Kidney (tissue), 14 donors: ENCODE measurements around the gene LAMTOR3. TPM values are rescaled to one million over a fixed set of nuclear protein-coding genes. Genes with fewer than 3 reads are reported as not detected.

Experiments used
- DNase-seq, 5 donors: peaks; one replicate each; pipeline ENCODE4 v3.0.0-alpha.2; 2013 to 2020
- FAIRE-seq: peaks from 2 replicates; lab custom pipeline; 2012; peaks lifted over from hg19 to GRCh38; lab: Jason Lieb, UNC
- H3K27ac ChIP-seq, 2 donors: one replicate each; pipeline ENCODE4 v1.7.0; 2013; ENCODE audit warnings: low read depth in 2 of 2, low read length in 2 of 2, inconsistent platforms in 1 of 2
- H3K27me3 ChIP-seq: one replicate; pipeline ENCODE4 v1.7.1; 2013; ENCODE audit warnings: low read length, inconsistent platforms; ENCODE audit not compliant: control insufficient read depth, insufficient read depth
- H3K36me3 ChIP-seq, 3 donors: one replicate each; pipeline versions ENCODE4 v1.7.0 to v1.7.1; 2013; ENCODE audit warnings: low read length in 3 of 3, control low read depth in 1 of 3, inconsistent platforms in 1 of 3; ENCODE audit not compliant: insufficient read depth in 3 of 3, control insufficient read depth in 2 of 3
- H3K4me1 ChIP-seq, 3 donors: one replicate each; pipeline versions ENCODE4 v1.7.0 to v1.7.1; 2013; ENCODE audit warnings: low read length in 3 of 3, inconsistent platforms in 1 of 3, low read depth in 1 of 3; ENCODE audit not compliant: control insufficient read depth in 2 of 3, insufficient read depth in 2 of 3
- H3K4me3 ChIP-seq, 3 donors: one replicate each; pipeline versions ENCODE4 v1.7.0 to v1.8.1; 2013; ENCODE audit warnings: low read length in 3 of 3, control low read depth in 1 of 3, inconsistent platforms in 1 of 3
- H3K9ac ChIP-seq, 3 donors: one replicate each; pipeline versions ENCODE4 v1.7.0 to v1.7.1; 2013; ENCODE audit warnings: low read length in 3 of 3, control low read depth in 1 of 3, inconsistent platforms in 1 of 3
- H3K9me3 ChIP-seq, 3 donors: one replicate each; pipeline versions ENCODE4 v1.7.0 to v1.7.1; 2013; ENCODE audit warnings: low read length in 3 of 3, control low read depth in 1 of 3, inconsistent platforms in 1 of 3; ENCODE audit not compliant: control insufficient read depth in 2 of 3, insufficient read depth in 1 of 3
- intact Hi-C: fragments of 100-400 bp; cut with DNase I; formaldehyde crosslinking; loops from one replicate; pipeline ENCODE4 v1.11.1; 2022
- polyA plus RNA-seq: library from polyadenylated mRNA; stranded (reverse); fragments of 350-450 nt; fragmentation: Illumina TruSeq; extraction: RNeasy Lipid Tissue Mini Kit (QIAGEN cat#74804); gene quantifications from one replicate; pipeline ENCODE4 v1.2.3, GENCODE V29; 2014; ENCODE audit warnings: low read depth, low replicate concordance; ENCODE audit not compliant: insufficient read depth
- total RNA-seq: library from RNA; stranded (reverse); fragmentation: NEBNext Ultra II Directional; extraction: Animal tissue kit (Norgen Biotek cat#: 25700); gene quantifications from one replicate; pipeline ENCODE4 v1.2.1, GENCODE V29; 2021
- TF ChIP-seq, protein P1 (sequence below): IDR thresholded peaks from 3 replicates; pipeline ENCODE4 v1.5.1; 2012; ENCODE audit warnings: mild to moderate bottlenecking, moderate library complexity, borderline replicate concordance; ENCODE audit not compliant: insufficient read depth; ENCODE audit errors: extremely low read depth
- donor health status: control.
- donor health status: control.
- donor health status: control.
- donor health status: control.
- donor health status: control.
- donor health status: DM: yes; HTN: yes; CAD: no.
- donor health status: Normal renal cell carcinoma (clear cell type).

Gene LAMTOR3
- total and polyA plus RNA-seq, 2 donors from 2014 or later = 46.5 to 71.1 TPM

DNA sequence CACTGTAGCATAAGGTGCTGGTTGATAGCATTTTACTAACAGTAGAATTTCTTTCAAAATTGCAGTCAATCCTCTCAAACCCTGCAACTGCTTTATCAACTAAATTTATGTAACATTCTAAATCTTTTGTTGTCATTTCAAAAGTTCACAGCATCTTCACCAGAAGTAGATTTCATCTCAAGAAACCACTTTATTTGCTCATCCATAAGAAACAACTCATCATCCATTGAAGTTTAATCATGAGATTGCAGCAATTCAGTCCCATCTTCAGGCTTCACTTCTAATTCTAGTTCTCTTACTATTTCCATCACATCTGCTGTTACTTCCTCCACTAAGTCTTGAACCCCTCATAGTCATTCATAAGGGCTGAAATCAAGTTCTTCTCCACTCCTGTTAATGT lies 21.7 kb downstream of the LAMTOR3 start:
- Histone ChIP-seq H3K27ac (no peak overlapping the region), H3K4me3 (no peak overlapping the region), H3K36me3 (no peaks in the 10 kb centered on the region), H3K4me1 (no peaks in the 10 kb centered on the region), H3K9ac (no peak overlapping the region), H3K9me3 (no peaks in the 10 kb centered on the region), H3K27me3 (no peaks in the 10 kb centered on the region)
- DNase-seq (no peak), FAIRE-seq (no peak)
- intact Hi-C loops = no loop called here
- TF ChIP-seq, protein P1, sequence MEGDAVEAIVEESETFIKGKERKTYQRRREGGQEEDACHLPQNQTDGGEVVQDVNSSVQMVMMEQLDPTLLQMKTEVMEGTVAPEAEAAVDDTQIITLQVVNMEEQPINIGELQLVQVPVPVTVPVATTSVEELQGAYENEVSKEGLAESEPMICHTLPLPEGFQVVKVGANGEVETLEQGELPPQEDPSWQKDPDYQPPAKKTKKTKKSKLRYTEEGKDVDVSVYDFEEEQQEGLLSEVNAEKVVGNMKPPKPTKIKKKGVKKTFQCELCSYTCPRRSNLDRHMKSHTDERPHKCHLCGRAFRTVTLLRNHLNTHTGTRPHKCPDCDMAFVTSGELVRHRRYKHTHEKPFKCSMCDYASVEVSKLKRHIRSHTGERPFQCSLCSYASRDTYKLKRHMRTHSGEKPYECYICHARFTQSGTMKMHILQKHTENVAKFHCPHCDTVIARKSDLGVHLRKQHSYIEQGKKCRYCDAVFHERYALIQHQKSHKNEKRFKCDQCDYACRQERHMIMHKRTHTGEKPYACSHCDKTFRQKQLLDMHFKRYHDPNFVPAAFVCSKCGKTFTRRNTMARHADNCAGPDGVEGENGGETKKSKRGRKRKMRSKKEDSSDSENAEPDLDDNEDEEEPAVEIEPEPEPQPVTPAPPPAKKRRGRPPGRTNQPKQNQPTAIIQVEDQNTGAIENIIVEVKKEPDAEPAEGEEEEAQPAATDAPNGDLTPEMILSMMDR = no peak

DNA sequence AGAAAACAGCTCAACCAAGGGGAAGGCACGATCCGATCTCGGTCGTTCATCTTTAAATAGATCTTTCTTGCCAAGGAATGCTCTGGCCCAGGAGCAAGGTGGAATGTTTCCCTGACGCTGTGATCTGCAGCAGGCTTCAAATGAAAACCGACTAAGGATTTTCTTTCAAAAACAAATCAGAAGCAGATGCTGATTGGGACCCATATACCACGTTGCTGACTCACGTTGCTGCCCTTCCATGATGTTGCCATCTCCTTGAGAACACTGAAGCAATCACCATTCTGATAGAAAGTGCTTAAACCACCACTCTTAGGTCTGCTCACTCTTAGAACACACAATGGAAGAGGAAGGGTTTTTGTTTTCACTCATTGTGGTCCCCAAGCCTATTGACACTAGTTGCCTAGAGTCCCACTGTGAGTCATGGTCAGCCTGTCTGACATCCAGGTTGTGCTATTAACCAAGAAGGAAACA lies 26.1 kb downstream of the LAMTOR3 start:
- no peak for FAIRE-seq
- H3K9ac ChIP-seq = no peak overlapping the region

DNA sequence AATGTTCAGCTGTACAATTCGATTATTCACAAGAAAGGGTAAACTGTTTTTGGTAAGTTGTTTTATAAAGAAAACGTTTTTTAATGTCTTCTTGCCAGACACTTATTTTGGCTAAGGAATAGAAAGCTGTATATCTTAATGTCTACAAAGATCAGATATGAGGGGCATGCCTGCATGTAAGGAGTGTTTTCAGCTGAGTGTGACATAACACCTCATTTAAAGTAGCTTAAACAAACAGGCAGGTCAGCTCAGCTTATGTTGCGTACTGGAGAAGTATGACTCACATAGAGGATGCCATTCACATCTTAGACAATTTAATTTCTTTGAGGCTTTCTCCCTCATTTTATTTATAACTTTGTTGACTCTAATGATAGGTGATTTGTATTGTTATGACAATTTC lies 30.4 kb downstream of the LAMTOR3 start:
- H3K9me3 ChIP-seq = no peaks in the 10 kb centered on the region
- TF ChIP-seq, protein P1 = no peak
- FAIRE-seq = no peak
- no peak for DNase-seq
- H3K27ac ChIP-seq = no peak overlapping the region
- H3K9ac ChIP-seq = no peak overlapping the region
- H3K4me1 ChIP-seq = peaks cover 0 to 3% (median 0%) of the 10 kb centered on the region in 3 donors
- intact Hi-C loops = no loop called here
- no peaks in the 10 kb centered on the region for H3K27me3 ChIP-seq
- no peaks in the 10 kb centered on the region for H3K36me3 ChIP-seq
- H3K4me3 ChIP-seq = no peak overlapping the region

More for the DNA sequence above, 26.1 kb downstream of the LAMTOR3 start:
- Histone ChIP-seq H3K27ac (no peak overlapping the region), H3K4me3 (no peak overlapping the region), H3K36me3 (no peaks in the 10 kb centered on the region), H3K9me3 (no peaks in the 10 kb centered on the region), H3K4me1 (no peaks in the 10 kb centered on the region), H3K27me3 (no peaks in the 10 kb centered on the region)
- DNase-seq = no peak
- intact Hi-C loops = no loop called here
- TF ChIP-seq, protein P1 = no peak
